Erythroblast (primary cell): ENCODE measurements around the gene DEF6.

ENCODE experiments used
- GATA1 ChIP-seq: IDR thresholded peaks from 2 replicates; pipeline ENCODE4 v1.6.1; 2011; ENCODE audit warnings: low read depth, mild to moderate bottlenecking, control low read depth, low read length, moderate library complexity
- POLR2A ChIP-seq: IDR thresholded peaks from 2 replicates; pipeline ENCODE4 v1.6.1; 2011; ENCODE audit warnings: mild to moderate bottlenecking, low read length

- peak; percentile 55 for TF ChIP-seq POLR2A
- no peak for TF ChIP-seq GATA1
Measured at GRCh38 chr6:35297601-35298481, at the start of gene DEF6.
